Stimulated activated CD8-positive, alpha-beta memory T cell treated with anti-CD3 and anti-CD28 coated beads, Interleukin-15, amount 100 ng/mL, for 4 hours (primary cell): ENCODE measurements around the gene FBXO31.

ENCODE experiments used
- DNase-seq, 2 donors: peaks; one replicate each; pipeline ENCODE4 v3.0.0-alpha.2; 2020; ENCODE audit warnings: low read depth in 2 of 2

FBXO31 gene

GRCh38 chr16:87312008-87312407 lies 71.6 kb downstream of the FBXO31 start:
- no peak for DNase-seq

GRCh38 chr16:87311387-87311786 lies 72.2 kb downstream of the FBXO31 start:
- DNase-seq, result no peak

- DNase-seq, result no peak
These were observed 73.0 kb downstream of the FBXO31 start for GRCh38 chr16:87310610-87311009.

GRCh38 chr16:87309620-87310525 lies 73.7 kb downstream of the FBXO31 start:
- no peak for DNase-seq

GRCh38 chr16:87308826-87309225 lies 74.8 kb downstream of the FBXO31 start:
- no peak for DNase-seq

- no peak for DNase-seq
These were observed 77.1 kb downstream of the FBXO31 start for GRCh38 chr16:87306516-87306915.

GRCh38 chr16:87305505-87306391 lies 77.8 kb downstream of the FBXO31 start:
- DNase-seq, result no peak

- no peak for DNase-seq
These were observed 78.6 kb downstream of the FBXO31 start for GRCh38 chr16:87304951-87305350.

GRCh38 chr16:87303962-87304521 lies 79.5 kb downstream of the FBXO31 start:
- DNase-seq, result no peak

GRCh38 chr16:87303431-87303930 lies 80.1 kb downstream of the FBXO31 start:
- DNase-seq, result no peak

GRCh38 chr16:87298857-87299465 lies 84.6 kb downstream of the FBXO31 start:
- DNase-seq, result no peak

- DNase-seq, result no peak
These were observed 85.5 kb downstream of the FBXO31 start for GRCh38 chr16:87297918-87298631.

- no peak for DNase-seq
These were observed 86.2 kb downstream of the FBXO31 start for GRCh38 chr16:87297407-87297806.

GRCh38 chr16:87295661-87296531 lies 87.7 kb downstream of the FBXO31 start:
- DNase-seq, result no peak

GRCh38 chr16:87295259-87295658 lies 88.3 kb downstream of the FBXO31 start:
- no peak for DNase-seq

- DNase-seq, result no peak
These were observed 89.6 kb downstream of the FBXO31 start for GRCh38 chr16:87293990-87294389.

GRCh38 chr16:87291944-87292343 lies 91.6 kb downstream of the FBXO31 start:
- no peak for DNase-seq

GRCh38 chr16:87288753-87289362 lies 94.7 kb downstream of the FBXO31 start:
- no peak for DNase-seq

- DNase-seq, result no peak
These were observed 96.5 kb downstream of the FBXO31 start for GRCh38 chr16:87286839-87287626.
